ENCODE measurements around the gene SNRPE. TPM values are rescaled to one million over a fixed set of nuclear protein-coding genes. Genes with fewer than 3 reads are reported as not detected.

The SNRPE gene
- total and polyA plus RNA-seq, 9 of the 15 experiments (the other 6 are each of a cell fraction or from before 2014, with no cell fraction given) = 216 to 1,893 (median 487) TPM

GRCh38 chr1:203899353-203899716 is 37.9 kb downstream of the SNRPE start:
- FAIRE-seq (no peak), DNase-seq (ENCODE audit: extremely low read depth in 1 of 4, low spot score in 3 of 4) (no peak), ATAC-seq (no peak)
- Histone ChIP-seq H3K4me3 (no peak overlapping the region), H3K27ac (ENCODE audit: extremely low read depth, low read depth, low read length) (no peak overlapping the region), H3K79me2 (ENCODE audit: control insufficient read depth, insufficient read depth, low read length) (no peaks in the 10 kb centered on the region), H4K20me1 (replicated peaks; ENCODE audit: control insufficient read depth, insufficient read depth, low read length) (no peaks in the 10 kb centered on the region), H3K36me3 (ENCODE audit: control insufficient read depth, insufficient read depth, low read length) (no peaks in the 10 kb centered on the region), H3K27me3 (ENCODE audit: control insufficient read depth in 2 of 2, insufficient read depth in 2 of 2, low read length in 2 of 2) (peaks cover 6 to 26% of the 10 kb centered on the region in 2 experiments), H3K9me1 (ENCODE audit: control insufficient read depth, insufficient read depth, low read length) (no peaks in the 10 kb centered on the region), H2AFZ (ENCODE audit: low read depth, low read length) (no peak overlapping the region), H3K9me3 (replicated peaks; ENCODE audit: control insufficient read depth, insufficient read depth, low read depth, low read length) (peaks cover 7% of the 10 kb centered on the region; the same call in 1 of the 2 replicates), H3K4me2 (ENCODE audit: insufficient read depth, low read length) (no peak overlapping the region), H3K4me1 (replicated peaks in 1 of 2; ENCODE audit: control insufficient read depth in 2 of 2, insufficient read depth in 2 of 2, low read length in 2 of 2) (peaks cover 0 to 7% of the 10 kb centered on the region in 2 experiments; a peak in 1 of 5 replicates), H3K9ac (ENCODE audit: insufficient read depth in 1 of 2, low read depth in 2 of 2, low read length in 2 of 2) (no peak overlapping the region)
- in situ Hi-C loops (cut with MboI) = no loop called here
- CTCF ChIA-PET (ENCODE audit: low intra/inter-chr PET ratio) = no interaction called here
- POLR2A ChIA-PET = no interaction called here
- 10% methylated on average over 1 of the region's 1 CpG for WGBS (ENCODE audit: insufficient coverage, low coverage, missing lambda C conversion rate)
- TF ChIP-seq RBFOX2 (IDR thresholded peaks at IDR 0.05; ENCODE audit: low read depth, low read length) = no peak
- TF ChIP-seq MEF2A (IDR thresholded peaks at IDR 0.05; ENCODE audit: control insufficient read depth, low read depth, low read length) = no peak
- no peak for TF ChIP-seq NRF1 (conservative IDR thresholded peaks at IDR 0.05 in 1 of 2, IDR thresholded peaks at IDR 0.05 in 1 of 2)
- TF ChIP-seq TRIM24 (IDR thresholded peaks at IDR 0.05) = no peak
- TF ChIP-seq ZNF12 (CRISPR knock-in tag; IDR thresholded peaks at IDR 0.05) = no peak
- TF ChIP-seq SRSF1 (IDR thresholded peaks at IDR 0.05; ENCODE audit: low read depth, low read length) = no peak
- TF ChIP-seq CREB3 (tag; conservative IDR thresholded peaks at IDR 0.05; ENCODE audit: low read depth) = no peak
- TF ChIP-seq CREB1 (IDR thresholded peaks at IDR 0.05) = no peak
- no peak for TF ChIP-seq CREB1 (CRISPR knock-in tag; IDR thresholded peaks at IDR 0.05)
- no peak for TF ChIP-seq NFATC3 (IDR thresholded peaks at IDR 0.05)
- TF ChIP-seq DMBX1 (CRISPR knock-in tag; IDR thresholded peaks at IDR 0.05; ENCODE audit: borderline replicate concordance) = no peak
- intact Hi-C loops (cut with micrococcal nuclease) = no loop called here
- BruUV-seq (replicated peaks) = no TSS peak

Data from K562 (cell line).